VCaP (cell line): ENCODE measurements around the gene NUDCD2.

Experiments
- H3K27ac ChIP-seq: fragments of 450-650 bp; 2 replicates; pipeline ENCODE4 v1.5.1; 2017
- CTCF ChIP-seq: fragments of 450-650 bp; conservative IDR thresholded peaks from 2 replicates; pipeline ENCODE4 v1.5.1; 2017; ENCODE audit warnings: mild to moderate bottlenecking, moderate library complexity

NUDCD2 gene

GRCh38 chr5:163459819-163460561 lies at the start of gene NUDCD2:
NUDCD2 (minus strand) TSS chr5:163460102; CDS start chr5:163460050, 52 bp downstream.
- H3K27ac ChIP-seq = peak within 1 kb of the TSS; percentile 94
- TF ChIP-seq CTCF = peak; percentile 33

GRCh38 chr5:163509291-163509951 lies 49.5 kb upstream of the NUDCD2 start:
- TF ChIP-seq CTCF = no peak
- H3K27ac ChIP-seq = peak overlapping the region; percentile 44

- peak overlapping the region; percentile 44 for H3K27ac ChIP-seq
- TF ChIP-seq CTCF = no peak
Measured at GRCh38 chr5:163508753-163509152, 48.9 kb upstream of the NUDCD2 start.

GRCh38 chr5:163506726-163507125 lies 46.8 kb upstream of the NUDCD2 start:
- peak overlapping the region; percentile 87 for H3K27ac ChIP-seq
- no peak for TF ChIP-seq CTCF

- peak overlapping the region; percentile 87 for H3K27ac ChIP-seq
- TF ChIP-seq CTCF = peak; percentile 9
Measured at GRCh38 chr5:163506095-163506457, 46.2 kb upstream of the NUDCD2 start.

GRCh38 chr5:163505368-163506094 lies 45.6 kb upstream of the NUDCD2 start, which contains the start of gene MAT2B:
MAT2B (plus strand) TSS chr5:163505619; CDS start chr5:163505687, 68 bp downstream.
- peak within 1 kb of the TSS; percentile 87 for H3K27ac ChIP-seq
- TF ChIP-seq CTCF = peak; percentile 68

GRCh38 chr5:163505049-163505367 lies 45.1 kb upstream of the NUDCD2 start:
- TF ChIP-seq CTCF = no peak

More at GRCh38 chr5:163505049-163505367, 45.1 kb upstream of the NUDCD2 start:
- peak overlapping the region; percentile 87 for H3K27ac ChIP-seq
